Nephron (organoid): Measurements from ENCODE around the gene ABLIM2.

Experiments used
- H3K27ac Mint-ChIP-seq, 3 experiments: 2 replicates each; pipeline ENCODE4 v1.8.0; 2020; ENCODE audit warnings: mixed read lengths in 3 of 3, mild to moderate bottlenecking in 2 of 3, moderate library complexity in 1 of 3
- H3K27me3 Mint-ChIP-seq: 2 replicates; pipeline ENCODE4 v1.8.0; 2021; ENCODE audit warnings: low read depth, mild to moderate bottlenecking, moderate library complexity, mixed read lengths
- H3K36me3 Mint-ChIP-seq: 2 replicates; pipeline ENCODE4 v1.8.0; 2020; ENCODE audit warnings: low read depth, mixed read lengths
- H3K4me1 Mint-ChIP-seq: 2 replicates; pipeline ENCODE4 v1.8.0; 2020; ENCODE audit warnings: mixed read lengths
- H3K4me3 Mint-ChIP-seq, 3 experiments: 2 replicates each; pipeline ENCODE4 v1.8.0; 2020; ENCODE audit warnings: mild to moderate bottlenecking in 3 of 3, mixed read lengths in 3 of 3, moderate library complexity in 2 of 3
- H3K9me3 Mint-ChIP-seq: 2 replicates; pipeline ENCODE4 v1.8.0; 2020; ENCODE audit warnings: mixed read lengths
- TF ChIP-seq, protein P1 (sequence below), 3 experiments: fragments of 200-600 bp; sonication (generic); IDR thresholded peaks; one replicate each; pipeline ENCODE4 v1.5.0; 2021; ENCODE audit warnings: antibody characterized with exemption in 3 of 3; ENCODE audit not compliant: unreplicated experiment in 3 of 3

The ABLIM2 gene

DNA sequence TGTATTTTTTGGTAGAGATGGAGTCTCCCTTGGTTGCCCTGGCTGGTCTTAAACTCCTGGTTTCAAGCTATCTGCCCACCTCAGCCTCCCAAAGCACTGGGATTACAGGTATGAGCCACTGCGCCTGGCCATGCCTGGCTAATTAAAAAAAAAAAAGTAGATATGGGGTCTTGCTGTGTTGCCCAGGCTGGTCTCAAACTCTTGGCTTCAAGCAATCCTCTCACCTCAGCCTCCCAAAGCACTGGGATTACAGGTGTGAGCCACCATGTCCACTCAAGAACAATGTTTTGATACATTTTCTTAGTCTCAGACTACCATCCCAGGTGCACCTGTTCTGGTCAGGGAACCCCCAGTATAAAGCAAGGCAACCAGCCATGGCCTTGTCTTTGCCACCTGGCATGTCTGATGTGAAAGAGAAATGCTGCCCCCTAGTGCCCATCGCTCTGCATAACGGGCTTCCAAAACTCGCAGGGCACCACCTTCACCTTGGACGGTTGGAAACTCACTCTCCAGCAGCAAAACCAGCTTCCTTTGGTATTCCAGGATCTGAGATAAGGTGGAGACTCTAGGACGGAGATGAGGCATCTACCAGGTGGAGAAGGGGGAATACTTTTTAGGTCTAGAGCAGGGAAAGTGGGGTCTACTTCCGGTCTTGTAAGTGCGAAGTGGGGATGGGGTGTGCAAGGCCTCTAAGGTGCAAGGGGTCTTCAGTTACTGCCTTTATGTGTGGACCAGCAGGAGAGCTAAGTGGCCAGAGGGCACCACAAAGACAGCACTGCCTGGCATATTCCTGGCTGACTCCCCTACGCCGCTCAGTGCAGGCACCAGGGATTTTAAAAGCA, 171.2 kb downstream of the ABLIM2 start:
- Mint-ChIP-seq H3K4me1 (peaks cover 14% of the 10 kb centered on the region), H3K27ac (peak overlapping the region in 1 of 3 experiments; percentile 41), H3K27me3 (peaks cover 7% of the 10 kb centered on the region), H3K4me3 (no peak overlapping the region), H3K9me3 (peaks cover 6% of the 10 kb centered on the region), H3K36me3 (no peaks in the 10 kb centered on the region)
- TF ChIP-seq, protein P1, sequence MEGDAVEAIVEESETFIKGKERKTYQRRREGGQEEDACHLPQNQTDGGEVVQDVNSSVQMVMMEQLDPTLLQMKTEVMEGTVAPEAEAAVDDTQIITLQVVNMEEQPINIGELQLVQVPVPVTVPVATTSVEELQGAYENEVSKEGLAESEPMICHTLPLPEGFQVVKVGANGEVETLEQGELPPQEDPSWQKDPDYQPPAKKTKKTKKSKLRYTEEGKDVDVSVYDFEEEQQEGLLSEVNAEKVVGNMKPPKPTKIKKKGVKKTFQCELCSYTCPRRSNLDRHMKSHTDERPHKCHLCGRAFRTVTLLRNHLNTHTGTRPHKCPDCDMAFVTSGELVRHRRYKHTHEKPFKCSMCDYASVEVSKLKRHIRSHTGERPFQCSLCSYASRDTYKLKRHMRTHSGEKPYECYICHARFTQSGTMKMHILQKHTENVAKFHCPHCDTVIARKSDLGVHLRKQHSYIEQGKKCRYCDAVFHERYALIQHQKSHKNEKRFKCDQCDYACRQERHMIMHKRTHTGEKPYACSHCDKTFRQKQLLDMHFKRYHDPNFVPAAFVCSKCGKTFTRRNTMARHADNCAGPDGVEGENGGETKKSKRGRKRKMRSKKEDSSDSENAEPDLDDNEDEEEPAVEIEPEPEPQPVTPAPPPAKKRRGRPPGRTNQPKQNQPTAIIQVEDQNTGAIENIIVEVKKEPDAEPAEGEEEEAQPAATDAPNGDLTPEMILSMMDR (IDR thresholded peaks at IDR 0.05; ENCODE audit: unreplicated experiment in 3 of 3) = peak; percentile 79 to 87 (median 85)

- TF ChIP-seq, protein P1 (IDR thresholded peaks at IDR 0.05; ENCODE audit: unreplicated experiment in 3 of 3) = no peak
- peak overlapping the region; percentile 40 to 70 (median 50) for H3K27ac Mint-ChIP-seq
- H3K9me3 Mint-ChIP-seq = peaks cover 4% of the 10 kb centered on the region
- peaks cover 7% of the 10 kb centered on the region for H3K27me3 Mint-ChIP-seq
- peaks cover 14% of the 10 kb centered on the region for H3K4me1 Mint-ChIP-seq
- H3K4me3 Mint-ChIP-seq = peak overlapping the region in 2 of 3 experiments; percentile 11 to 38
- H3K36me3 Mint-ChIP-seq = no peaks in the 10 kb centered on the region
These were observed 172.6 kb downstream of the ABLIM2 start for GRCh38 chr4:7985891-7986441.

DNA sequence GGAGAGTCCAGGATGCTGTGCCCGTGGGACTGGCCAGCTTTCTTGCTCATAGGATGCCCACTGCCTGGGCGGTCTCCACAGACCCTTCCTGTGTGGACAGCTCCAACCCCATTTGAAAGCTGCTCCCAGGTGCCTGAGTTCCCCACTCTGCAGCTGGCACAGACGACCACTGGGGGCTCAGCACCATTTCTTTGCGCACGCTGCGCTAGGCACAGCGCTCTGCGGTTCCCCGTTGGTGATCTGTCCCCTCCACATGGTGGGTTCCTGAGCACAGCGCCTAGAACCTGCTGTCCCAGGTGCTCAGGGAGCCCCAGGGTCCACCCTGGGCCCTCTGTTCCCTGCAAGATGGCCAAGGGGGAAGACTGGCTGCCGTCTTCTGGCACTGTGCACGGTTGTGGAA, 173.5 kb downstream of the ABLIM2 start:
- no peaks in the 10 kb centered on the region for H3K36me3 Mint-ChIP-seq
- peaks cover 7% of the 10 kb centered on the region for H3K27me3 Mint-ChIP-seq
- no peak overlapping the region for H3K4me3 Mint-ChIP-seq
- H3K27ac Mint-ChIP-seq = no peak overlapping the region
- peaks cover 14% of the 10 kb centered on the region for H3K4me1 Mint-ChIP-seq
- TF ChIP-seq, protein P1 (IDR thresholded peaks at IDR 0.05; ENCODE audit: unreplicated experiment in 3 of 3) = no peak
- peaks cover 4% of the 10 kb centered on the region for H3K9me3 Mint-ChIP-seq

DNA sequence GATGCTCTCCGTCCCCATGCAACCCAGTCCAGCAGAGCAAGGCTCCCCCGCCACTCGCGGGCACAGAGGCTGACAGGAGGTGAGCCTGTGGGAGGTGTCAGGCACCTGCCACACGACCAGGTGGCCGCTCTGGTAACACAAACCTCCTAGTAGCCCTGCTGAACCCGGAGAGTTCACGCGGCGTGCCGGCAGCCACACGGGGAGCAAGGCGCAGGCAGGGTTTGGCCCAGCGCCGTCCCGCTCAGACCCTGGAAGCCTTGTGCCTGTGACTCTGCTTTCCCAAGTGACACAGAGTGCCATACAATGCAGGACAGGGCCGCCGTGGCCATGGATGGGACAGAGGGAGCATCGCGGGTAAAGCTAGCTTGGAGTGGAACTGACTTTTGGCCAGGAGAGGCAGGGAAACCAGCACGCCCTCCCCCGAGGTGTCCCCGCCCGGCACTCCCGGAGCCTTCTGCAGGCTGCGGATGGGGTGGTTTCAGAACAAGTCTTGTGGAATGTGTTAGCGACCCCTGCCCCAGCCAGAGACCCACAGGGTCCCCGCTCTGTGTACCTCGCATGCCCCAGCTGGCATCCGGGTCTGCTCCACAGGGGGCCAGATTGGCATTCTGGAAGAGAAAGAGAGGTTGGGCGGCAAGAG, 174.2 kb downstream of the ABLIM2 start:
- TF ChIP-seq, protein P1 (IDR thresholded peaks at IDR 0.05; ENCODE audit: unreplicated experiment in 3 of 3) = no peak

DNA sequence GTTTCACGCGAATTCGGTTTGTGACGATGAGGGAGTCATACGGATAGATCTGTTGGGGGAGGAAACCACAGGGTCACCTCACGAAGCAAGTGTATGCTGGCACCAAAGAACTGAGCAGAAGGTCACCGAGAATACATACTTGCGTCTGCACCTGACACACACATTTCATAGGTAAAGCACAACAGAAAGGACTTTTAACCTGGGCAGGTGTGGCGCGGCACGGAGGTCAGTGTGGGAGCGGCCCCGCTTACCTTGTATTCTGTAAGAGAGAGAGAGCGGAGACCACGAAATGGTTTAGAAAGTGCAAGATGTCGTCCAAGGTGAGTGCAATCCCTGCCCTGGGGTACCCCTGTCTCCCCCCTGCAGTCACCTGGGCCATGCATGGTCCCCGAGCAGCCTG, 175.3 kb downstream of the ABLIM2 start:
- Mint-ChIP-seq H3K9me3 (peaks cover 4% of the 10 kb centered on the region), H3K36me3 (no peaks in the 10 kb centered on the region), H3K27me3 (peaks cover 7% of the 10 kb centered on the region), H3K27ac (no peak overlapping the region), H3K4me3 (no peak overlapping the region), H3K4me1 (peaks cover 25% of the 10 kb centered on the region)
- TF ChIP-seq, protein P1 (IDR thresholded peaks at IDR 0.05; ENCODE audit: unreplicated experiment in 3 of 3) = no peak

More for the DNA sequence above, 174.2 kb downstream of the ABLIM2 start:
- peaks cover 7% of the 10 kb centered on the region for H3K27me3 Mint-ChIP-seq
- H3K9me3 Mint-ChIP-seq = peaks cover 4% of the 10 kb centered on the region
- H3K4me1 Mint-ChIP-seq = peaks cover 18% of the 10 kb centered on the region
- H3K4me3 Mint-ChIP-seq = no peak overlapping the region
- H3K36me3 Mint-ChIP-seq = no peaks in the 10 kb centered on the region
- H3K27ac Mint-ChIP-seq = no peak overlapping the region
